Mucosa of rectum (tissue), 2 donors: Measurements from ENCODE around the gene MS4A18.

ENCODE experiments used
- H3K27ac ChIP-seq, 2 donors: one replicate each; pipeline ENCODE4 v1.7.0; 2013; ENCODE audit warnings: inconsistent platforms in 2 of 2, low read depth in 2 of 2, low read length in 2 of 2
- H3K27me3 ChIP-seq, 2 donors: one replicate each; pipeline ENCODE4 v1.7.0; 2013; ENCODE audit warnings: low read length in 2 of 2; ENCODE audit not compliant: control insufficient read depth in 2 of 2, insufficient read depth in 2 of 2
- H3K36me3 ChIP-seq, 2 donors: one replicate each; pipeline ENCODE4 v1.7.0; 2013; ENCODE audit warnings: low read length in 2 of 2; ENCODE audit not compliant: control insufficient read depth in 2 of 2, insufficient read depth in 2 of 2
- H3K4me1 ChIP-seq, 2 donors: one replicate each; pipeline ENCODE4 v1.7.0; 2013; ENCODE audit warnings: low read length in 2 of 2, mild to moderate bottlenecking in 1 of 2; ENCODE audit not compliant: control insufficient read depth in 2 of 2, insufficient read depth in 2 of 2
- H3K4me3 ChIP-seq, 2 donors: one replicate each; pipeline ENCODE4 v1.7.0; 2013; ENCODE audit warnings: low read length in 2 of 2
- H3K9ac ChIP-seq, 2 donors: one replicate each; pipeline ENCODE4 v1.7.0; 2013; ENCODE audit warnings: low read length in 2 of 2, low read depth in 1 of 2, mild to moderate bottlenecking in 1 of 2
- H3K9me3 ChIP-seq, 2 donors: one replicate each; pipeline ENCODE4 v1.7.0; 2013; ENCODE audit warnings: low read length in 2 of 2; ENCODE audit not compliant: control insufficient read depth in 2 of 2
- donor health status: healthy.
- donor health status: Normal muscosa, but diverticular disease.

The MS4A18 gene

DNA sequence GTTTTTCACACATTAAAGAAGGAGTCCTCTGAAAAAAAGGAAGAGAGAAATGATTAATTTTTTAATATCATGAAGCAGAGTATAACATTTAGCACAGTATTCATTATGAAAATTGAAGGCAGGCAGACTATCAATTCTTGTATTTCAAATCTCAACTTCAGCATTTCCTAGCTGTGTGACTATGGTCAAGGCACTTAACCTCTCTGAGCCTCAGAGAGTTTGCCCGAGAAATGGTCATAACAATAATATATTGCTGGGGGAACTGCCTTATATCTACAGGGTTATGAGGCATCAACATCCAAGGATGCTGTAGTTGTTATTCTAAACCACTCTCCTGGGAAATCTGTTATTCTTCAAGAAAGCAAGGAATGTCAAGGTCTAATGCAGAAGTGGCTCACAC lies 1.1 kb downstream of the MS4A18 start:
- Histone ChIP-seq H3K9me3 (no peaks in the 10 kb centered on the region), H3K9ac (no peak overlapping the region), H3K4me3 (no peak overlapping the region), H3K4me1 (peaks cover 0 to 3% of the 10 kb centered on the region in 2 donors), H3K36me3 (no peaks in the 10 kb centered on the region), H3K27ac (no peak overlapping the region), H3K27me3 (peaks cover 14 to 22% of the 10 kb centered on the region in 2 donors)

DNA sequence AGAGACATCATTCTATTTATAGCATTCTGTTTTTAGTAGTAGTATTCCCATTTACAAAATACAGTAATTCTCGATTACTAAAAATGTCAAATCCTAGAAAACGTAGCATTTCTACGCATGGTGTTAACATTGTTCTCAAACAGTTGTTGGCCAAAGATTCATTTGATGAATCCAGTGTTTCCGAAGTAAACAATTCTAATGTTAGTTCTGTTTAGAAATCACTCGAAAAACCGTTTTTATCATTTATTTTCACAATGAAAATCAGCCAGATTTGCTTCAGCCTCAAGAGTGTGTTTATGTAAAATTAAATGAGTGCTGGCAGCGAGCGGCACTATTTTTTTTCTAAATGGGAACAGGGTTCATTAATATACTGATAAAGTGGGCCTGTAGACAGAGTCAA lies 7.1 kb downstream of the MS4A18 start:
- H3K9me3 ChIP-seq, result no peaks in the 10 kb centered on the region
- no peak overlapping the region for H3K9ac ChIP-seq
- H3K36me3 ChIP-seq, result no peaks in the 10 kb centered on the region
- H3K27me3 ChIP-seq, result peaks cover 2 to 13% of the 10 kb centered on the region in 2 donors
- no peaks in the 10 kb centered on the region for H3K4me1 ChIP-seq
- no peak overlapping the region for H3K27ac ChIP-seq
- H3K4me3 ChIP-seq, result no peak overlapping the region

DNA sequence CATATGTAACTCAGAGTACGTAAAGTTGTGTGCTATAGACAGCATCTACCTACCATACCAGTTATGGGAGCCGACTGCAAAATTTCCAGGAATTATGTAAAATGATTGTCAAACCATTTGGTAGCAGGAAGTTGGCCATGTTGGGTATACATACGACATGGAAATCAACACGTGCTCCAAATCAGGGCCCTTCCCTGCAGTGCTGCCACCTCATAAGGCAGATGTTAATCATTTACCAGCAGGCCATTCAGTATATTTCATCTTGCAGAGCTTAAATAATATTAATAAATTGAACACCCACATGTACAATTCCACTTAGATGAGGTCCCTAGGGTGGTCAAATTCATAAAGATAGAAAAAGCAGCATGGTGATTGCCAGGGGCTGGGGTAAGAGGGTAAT lies 9.8 kb downstream of the MS4A18 start:
- no peaks in the 10 kb centered on the region for H3K4me1 ChIP-seq
- H3K9ac ChIP-seq, result no peak overlapping the region
- no peak overlapping the region for H3K27ac ChIP-seq
- H3K27me3 ChIP-seq, result peaks cover 0 to 4% of the 10 kb centered on the region in 2 donors
- no peaks in the 10 kb centered on the region for H3K36me3 ChIP-seq
- no peak overlapping the region for H3K4me3 ChIP-seq
- H3K9me3 ChIP-seq, result no peaks in the 10 kb centered on the region

DNA sequence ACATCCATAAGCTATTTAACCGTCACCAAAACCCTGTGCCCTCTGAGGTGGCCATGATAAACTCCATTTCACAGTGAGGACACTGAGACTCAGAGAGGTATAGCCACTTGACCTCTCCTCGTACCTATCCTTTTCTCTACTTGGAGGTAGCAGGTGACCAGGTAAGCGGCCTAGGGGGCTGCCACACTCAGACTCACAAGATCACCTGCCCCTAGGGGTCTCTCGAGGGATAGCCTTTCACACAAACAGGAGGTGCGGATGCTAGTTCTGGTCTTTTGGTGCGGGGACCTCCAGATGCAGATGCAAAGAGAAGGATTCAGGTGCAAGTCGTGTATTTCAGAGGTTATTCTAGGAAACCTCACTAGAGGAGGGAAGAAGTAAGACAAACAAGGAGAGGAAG lies 14.6 kb downstream of the MS4A18 start:
- Histone ChIP-seq H3K4me3 (no peak overlapping the region), H3K9ac (no peak overlapping the region), H3K36me3 (no peaks in the 10 kb centered on the region), H3K27ac (no peak overlapping the region), H3K9me3 (no peaks in the 10 kb centered on the region), H3K4me1 (no peaks in the 10 kb centered on the region), H3K27me3 (peaks cover 3 to 4% of the 10 kb centered on the region in 2 donors)

DNA sequence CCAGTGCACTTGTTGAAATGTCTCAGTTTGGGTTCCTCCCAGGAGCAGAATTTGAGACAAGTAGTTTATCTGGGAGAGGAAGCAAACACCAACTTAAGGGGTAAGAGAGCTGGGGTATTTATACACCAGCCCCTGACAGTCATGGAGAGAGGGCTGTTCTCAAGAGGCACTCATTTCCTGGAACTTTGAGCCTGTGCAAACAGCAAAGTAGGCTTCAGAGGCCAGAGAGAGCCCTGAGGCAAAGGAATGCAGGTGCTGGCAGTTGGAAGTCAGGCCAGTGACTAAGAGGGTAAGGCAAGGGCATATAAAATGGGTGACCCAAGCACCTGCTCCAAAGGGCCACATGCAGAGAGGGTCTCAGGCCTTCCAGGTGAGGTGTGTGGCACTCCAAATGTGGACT lies 16.1 kb downstream of the MS4A18 start:
- H3K4me3 ChIP-seq, result no peak overlapping the region
- no peak overlapping the region for H3K9ac ChIP-seq
- H3K4me1 ChIP-seq, result no peaks in the 10 kb centered on the region
- H3K9me3 ChIP-seq, result no peaks in the 10 kb centered on the region
- no peaks in the 10 kb centered on the region for H3K36me3 ChIP-seq
- peaks cover 3 to 4% of the 10 kb centered on the region in 2 donors for H3K27me3 ChIP-seq
- no peak overlapping the region for H3K27ac ChIP-seq

DNA sequence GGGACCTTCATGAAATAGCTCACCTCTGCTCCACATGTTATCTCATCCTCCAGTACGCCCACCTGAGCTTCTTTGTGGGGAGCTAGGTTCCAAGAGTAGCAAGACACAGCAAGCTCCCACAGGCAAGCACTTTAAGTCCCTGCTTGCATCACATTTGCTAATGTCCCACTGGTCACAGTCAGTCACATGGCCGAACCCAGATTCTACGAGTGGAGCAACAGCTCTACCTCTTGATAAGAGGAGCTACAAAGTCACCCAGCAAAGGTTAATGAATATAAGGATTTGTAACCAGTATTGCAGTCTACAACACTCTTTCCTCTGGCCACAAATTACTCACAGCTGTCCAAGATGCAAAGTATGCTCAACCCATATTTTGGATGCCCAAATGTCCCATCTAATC lies 16.9 kb downstream of the MS4A18 start:
- Histone ChIP-seq H3K9me3 (no peaks in the 10 kb centered on the region), H3K27me3 (peaks cover 3 to 4% of the 10 kb centered on the region in 2 donors), H3K4me3 (no peak overlapping the region), H3K4me1 (no peaks in the 10 kb centered on the region), H3K27ac (no peak overlapping the region), H3K36me3 (no peaks in the 10 kb centered on the region), H3K9ac (no peak overlapping the region)

DNA sequence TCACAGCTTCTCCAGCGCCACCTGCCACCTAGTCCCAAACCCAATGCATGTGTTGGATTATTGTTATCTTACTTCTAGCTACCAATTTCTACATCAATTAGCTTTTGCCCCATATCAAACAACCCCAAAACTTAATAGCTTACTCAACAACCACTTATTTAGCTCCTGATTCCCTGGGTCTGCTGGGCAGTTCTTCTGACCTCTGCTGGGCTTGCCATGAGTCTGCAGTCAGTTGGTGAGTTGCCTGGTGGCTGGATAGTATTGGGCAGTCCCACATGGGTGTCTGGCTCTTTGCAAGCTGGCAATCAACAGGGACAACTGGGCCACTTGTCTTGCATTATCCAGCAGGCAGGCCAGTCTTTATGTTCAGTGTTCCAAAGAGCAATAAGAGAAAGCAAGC lies 18.5 kb downstream of the MS4A18 start:
- Histone ChIP-seq H3K4me3 (no peak overlapping the region), H3K9ac (no peak overlapping the region), H3K27me3 (peaks cover 3 to 4% of the 10 kb centered on the region in 2 donors), H3K9me3 (no peaks in the 10 kb centered on the region), H3K36me3 (no peaks in the 10 kb centered on the region), H3K27ac (no peak overlapping the region), H3K4me1 (no peaks in the 10 kb centered on the region)

DNA sequence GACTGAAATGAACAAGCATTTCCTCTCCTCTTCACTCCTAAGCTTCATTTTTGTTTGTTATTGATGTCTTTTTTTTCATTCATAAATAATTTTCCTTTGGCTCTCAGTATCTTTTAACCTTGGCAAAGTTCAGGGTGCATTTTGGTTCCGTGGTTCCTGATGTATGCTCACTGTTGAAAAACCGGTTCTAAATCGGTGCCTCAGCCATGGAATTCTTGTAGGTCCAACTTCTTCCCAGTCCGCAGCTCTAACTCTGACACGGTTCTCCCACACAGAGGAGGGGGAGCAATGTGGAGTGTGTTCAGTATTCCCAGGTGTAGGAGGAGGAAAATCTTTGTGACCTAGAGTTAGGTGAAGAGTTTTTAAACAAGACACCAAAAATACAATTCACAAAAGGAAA lies 19.6 kb downstream of the MS4A18 start:
- Histone ChIP-seq H3K9me3 (no peaks in the 10 kb centered on the region), H3K4me3 (no peak overlapping the region), H3K27ac (no peak overlapping the region), H3K4me1 (no peaks in the 10 kb centered on the region), H3K36me3 (no peaks in the 10 kb centered on the region), H3K9ac (no peak overlapping the region), H3K27me3 (peaks cover under 1 to 3% of the 10 kb centered on the region in 2 donors)

DNA sequence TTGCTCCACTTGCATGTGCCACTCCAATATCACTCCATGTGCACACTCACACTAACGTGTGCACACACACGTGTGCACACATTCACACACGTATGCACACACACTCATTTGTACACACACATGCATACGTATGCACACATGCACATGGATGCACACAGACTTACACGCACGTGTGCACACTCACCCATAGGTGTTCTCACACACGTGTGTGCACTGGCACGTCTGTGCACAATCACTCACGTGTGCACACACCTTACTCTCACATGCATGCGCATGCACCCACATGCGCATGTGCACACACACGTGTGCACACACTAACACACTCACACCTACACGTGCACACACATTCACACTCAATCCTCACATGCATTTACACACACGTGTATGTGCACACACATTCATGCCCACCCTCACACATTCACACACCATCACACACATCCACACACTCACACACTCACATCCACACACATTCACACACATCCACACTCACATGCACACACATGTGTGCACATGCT lies 22.9 kb downstream of the MS4A18 start:
- no peaks in the 10 kb centered on the region for H3K36me3 ChIP-seq
- no peak overlapping the region for H3K27ac ChIP-seq
- no peak overlapping the region for H3K9ac ChIP-seq
- H3K9me3 ChIP-seq, result no peaks in the 10 kb centered on the region
- no peaks in the 10 kb centered on the region for H3K4me1 ChIP-seq
- H3K27me3 ChIP-seq, result peaks cover 3% of the 10 kb centered on the region in 2 donors
- H3K4me3 ChIP-seq, result no peak overlapping the region

DNA sequence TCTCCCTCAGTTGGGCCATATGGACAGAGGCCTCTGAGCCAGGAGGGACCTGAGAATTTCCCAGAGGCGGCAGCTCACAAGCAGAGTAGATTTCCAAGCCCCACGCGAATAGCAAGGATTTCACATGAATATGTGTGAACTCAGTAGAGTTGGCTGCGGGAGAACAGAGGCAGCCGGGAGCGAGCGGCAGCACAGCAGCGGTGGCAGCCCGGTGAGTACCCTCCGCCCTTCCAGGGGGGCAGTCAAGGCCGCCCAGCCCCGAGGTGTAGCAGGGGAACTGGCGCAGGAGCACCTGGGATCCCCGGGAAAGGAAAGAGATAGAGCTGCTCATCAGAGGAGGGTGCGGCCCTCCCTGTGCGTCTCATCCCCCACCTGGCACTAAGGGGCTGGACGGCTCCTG lies 23.7 kb downstream of the MS4A18 start:
- H3K9me3 ChIP-seq, result no peaks in the 10 kb centered on the region
- H3K27ac ChIP-seq, result no peak overlapping the region
- peaks cover 3% of the 10 kb centered on the region in 2 donors for H3K27me3 ChIP-seq
- no peak overlapping the region for H3K4me3 ChIP-seq
- no peaks in the 10 kb centered on the region for H3K4me1 ChIP-seq
- no peak overlapping the region for H3K9ac ChIP-seq
- H3K36me3 ChIP-seq, result no peaks in the 10 kb centered on the region

DNA sequence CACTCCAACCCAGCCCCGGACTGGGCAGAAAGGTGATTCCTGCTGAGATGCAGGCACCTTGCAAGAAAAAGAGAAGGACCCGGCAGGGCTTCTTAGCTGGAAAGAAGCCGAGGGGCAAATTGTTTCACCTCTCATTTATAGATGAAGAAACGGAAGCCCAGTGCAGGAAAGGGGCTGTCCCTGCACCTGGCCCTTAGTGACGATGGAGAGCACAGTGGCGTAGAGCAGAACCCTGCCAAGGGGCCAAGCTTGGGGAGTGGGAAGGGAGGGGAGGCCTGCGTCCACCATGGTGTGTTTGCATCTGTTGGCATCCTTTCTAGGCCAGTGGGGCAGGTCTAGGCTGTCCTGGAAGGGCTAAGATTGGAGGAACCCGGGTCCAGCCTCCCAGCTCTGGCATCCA lies 24.3 kb downstream of the MS4A18 start:
- Histone ChIP-seq H3K27ac (no peak overlapping the region), H3K27me3 (peaks cover 0 to 3% of the 10 kb centered on the region in 2 donors), H3K9me3 (no peaks in the 10 kb centered on the region), H3K36me3 (no peaks in the 10 kb centered on the region), H3K4me1 (no peaks in the 10 kb centered on the region), H3K9ac (no peak overlapping the region), H3K4me3 (no peak overlapping the region)
